Measurements from ENCODE around the gene MORF4L2. TPM values are rescaled to one million over a fixed set of nuclear protein-coding genes. Genes with fewer than 3 reads are reported as not detected.
"Not testable (repeated sequence)": the region's sequence is repeated elsewhere in the genome, so short reads cannot be mapped to it uniquely, and the experiment has no call there.

Gene MORF4L2
- total RNA-seq, 4 donors from 2014 or later, result 150 to 203 (median 193) TPM

DNA sequence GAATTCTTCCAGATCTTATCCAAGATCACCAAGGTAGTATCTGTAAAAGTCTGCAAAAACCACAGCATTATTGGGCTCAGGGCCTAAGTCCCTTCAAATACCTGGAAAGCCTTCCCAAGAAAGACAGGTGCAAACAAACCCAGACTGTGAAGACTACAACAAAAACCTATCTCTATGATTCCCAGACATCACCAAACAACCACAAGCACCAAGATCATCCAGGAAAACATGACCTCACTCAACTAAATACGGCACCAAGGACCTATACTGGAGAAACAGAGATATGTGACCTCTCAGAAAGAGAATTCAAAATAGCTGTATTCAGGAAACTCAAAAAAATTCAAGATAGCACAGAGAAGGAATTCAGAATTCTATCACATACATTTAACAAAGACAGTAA lies 42.4 kb downstream of the MORF4L2 start:
- H3K4me3 ChIP-seq (ENCODE audit: low read depth, poor library complexity, severe bottlenecking), result no peak overlapping the region
- 68 to 92% methylated on average over 1 of the region's 1 CpG for WGBS, 2 donors
- intact Hi-C loops (cut with DNase I; ENCODE audit: low total_unique reads), result no loop called here
- no peak for DNase-seq (ENCODE audit: low spot score in 2 of 2)
- TF ChIP-seq, protein P1, sequence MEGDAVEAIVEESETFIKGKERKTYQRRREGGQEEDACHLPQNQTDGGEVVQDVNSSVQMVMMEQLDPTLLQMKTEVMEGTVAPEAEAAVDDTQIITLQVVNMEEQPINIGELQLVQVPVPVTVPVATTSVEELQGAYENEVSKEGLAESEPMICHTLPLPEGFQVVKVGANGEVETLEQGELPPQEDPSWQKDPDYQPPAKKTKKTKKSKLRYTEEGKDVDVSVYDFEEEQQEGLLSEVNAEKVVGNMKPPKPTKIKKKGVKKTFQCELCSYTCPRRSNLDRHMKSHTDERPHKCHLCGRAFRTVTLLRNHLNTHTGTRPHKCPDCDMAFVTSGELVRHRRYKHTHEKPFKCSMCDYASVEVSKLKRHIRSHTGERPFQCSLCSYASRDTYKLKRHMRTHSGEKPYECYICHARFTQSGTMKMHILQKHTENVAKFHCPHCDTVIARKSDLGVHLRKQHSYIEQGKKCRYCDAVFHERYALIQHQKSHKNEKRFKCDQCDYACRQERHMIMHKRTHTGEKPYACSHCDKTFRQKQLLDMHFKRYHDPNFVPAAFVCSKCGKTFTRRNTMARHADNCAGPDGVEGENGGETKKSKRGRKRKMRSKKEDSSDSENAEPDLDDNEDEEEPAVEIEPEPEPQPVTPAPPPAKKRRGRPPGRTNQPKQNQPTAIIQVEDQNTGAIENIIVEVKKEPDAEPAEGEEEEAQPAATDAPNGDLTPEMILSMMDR (IDR thresholded peaks at IDR 0.05), result no peak
- TF ChIP-seq POLR2A (IDR thresholded peaks at IDR 0.05), result no peak

DNA sequence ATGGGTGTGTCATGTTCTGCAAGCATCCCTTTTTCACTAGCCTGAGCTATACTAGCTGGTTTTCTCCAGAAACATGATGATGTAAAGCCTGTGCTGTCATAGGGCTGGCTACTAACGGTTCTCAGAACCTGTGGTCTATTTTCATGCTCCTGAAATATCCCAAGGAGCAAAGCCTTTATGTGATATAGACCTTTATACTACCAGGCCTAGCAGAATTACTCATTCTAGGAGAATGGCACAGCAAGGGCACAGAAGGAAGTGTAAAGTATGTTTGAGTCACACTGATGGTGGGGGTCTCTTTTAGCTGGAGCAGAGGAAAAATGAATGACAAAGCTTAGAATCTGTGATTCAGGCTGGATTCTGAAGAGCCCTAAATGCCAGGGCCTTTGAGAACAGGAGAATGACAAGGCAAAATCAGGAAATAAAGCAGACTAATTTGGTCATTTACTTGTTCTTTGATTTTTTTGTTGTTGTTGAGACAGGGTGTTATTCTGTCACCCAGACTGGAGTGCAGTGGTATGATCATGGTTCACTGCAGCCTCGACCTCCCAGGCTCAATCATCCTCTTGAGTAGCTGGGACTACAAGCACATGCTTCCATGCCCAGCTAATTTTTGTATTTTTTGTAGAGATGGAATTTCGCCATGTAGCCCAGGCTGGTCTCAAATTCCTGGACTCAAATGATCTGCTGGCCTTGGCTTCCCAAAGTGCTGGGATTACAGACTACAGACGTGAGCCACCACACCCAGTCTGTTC lies 45.9 kb downstream of the MORF4L2 start:
- DNase-seq (ENCODE audit: low spot score in 2 of 2), result no peak
- H3K4me3 ChIP-seq (ENCODE audit: low read depth, poor library complexity, severe bottlenecking), result no peak overlapping the region
- WGBS, 2 donors, result 57 to 81% methylated on average over 4 of the region's 4 CpGs
- intact Hi-C loops (cut with DNase I; ENCODE audit: low total_unique reads), result no loop called here
- TF ChIP-seq POLR2A (IDR thresholded peaks at IDR 0.05), result no peak
- TF ChIP-seq, protein P1 (IDR thresholded peaks at IDR 0.05), result no peak

DNA sequence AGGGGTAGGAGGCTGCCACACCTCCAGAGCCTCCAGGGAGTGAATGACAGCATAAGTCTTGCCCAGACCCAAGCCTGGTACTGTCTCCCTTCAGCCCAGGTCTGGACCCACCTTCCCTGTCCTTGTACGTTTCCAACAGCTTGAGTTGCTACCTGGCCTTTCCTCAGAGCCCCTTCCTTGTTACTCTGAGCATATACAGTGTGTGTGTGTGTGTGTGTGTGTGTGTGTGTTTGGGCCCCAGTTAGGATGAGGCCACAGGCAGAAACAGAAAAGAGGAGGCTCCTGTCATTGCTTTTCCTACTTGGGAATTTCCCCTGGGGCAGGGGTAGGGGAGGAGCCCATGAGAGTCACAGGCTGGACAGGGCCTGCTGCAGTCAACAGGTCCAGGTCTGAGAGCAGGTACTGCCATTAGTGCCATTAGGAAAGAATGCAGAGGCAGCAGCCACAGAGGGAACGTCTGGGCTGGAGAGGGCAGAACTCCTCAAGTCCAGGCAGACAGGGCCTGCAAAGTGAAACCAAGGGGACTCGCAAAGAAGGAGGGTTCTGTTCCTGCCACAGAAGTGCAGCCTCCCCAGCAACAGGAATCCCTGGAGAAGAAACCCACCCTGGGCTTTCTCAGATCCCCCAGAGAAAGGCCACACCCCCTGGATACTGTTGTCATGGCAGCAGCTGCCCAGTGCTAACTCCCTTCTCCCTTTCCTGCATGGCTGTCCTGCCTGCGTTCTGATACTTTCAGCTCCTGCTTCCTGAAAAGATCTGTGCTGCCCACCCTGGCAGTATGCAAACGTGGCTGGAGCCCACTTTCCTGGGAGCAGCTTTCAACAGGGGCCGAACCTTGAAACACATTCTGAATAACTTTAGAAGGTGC lies 47.8 kb downstream of the MORF4L2 start:
- DNase-seq (ENCODE audit: low spot score in 2 of 2); intact Hi-C loops (cut with DNase I; ENCODE audit: low total_unique reads); H3K4me3 ChIP-seq (ENCODE audit: low read depth, poor library complexity, severe bottlenecking): not testable (repeated sequence)
- 46 to 68% methylated on average over 4 to 6 of the region's 6 CpGs for whole genome bisulfite sequencing, 2 donors

DNA sequence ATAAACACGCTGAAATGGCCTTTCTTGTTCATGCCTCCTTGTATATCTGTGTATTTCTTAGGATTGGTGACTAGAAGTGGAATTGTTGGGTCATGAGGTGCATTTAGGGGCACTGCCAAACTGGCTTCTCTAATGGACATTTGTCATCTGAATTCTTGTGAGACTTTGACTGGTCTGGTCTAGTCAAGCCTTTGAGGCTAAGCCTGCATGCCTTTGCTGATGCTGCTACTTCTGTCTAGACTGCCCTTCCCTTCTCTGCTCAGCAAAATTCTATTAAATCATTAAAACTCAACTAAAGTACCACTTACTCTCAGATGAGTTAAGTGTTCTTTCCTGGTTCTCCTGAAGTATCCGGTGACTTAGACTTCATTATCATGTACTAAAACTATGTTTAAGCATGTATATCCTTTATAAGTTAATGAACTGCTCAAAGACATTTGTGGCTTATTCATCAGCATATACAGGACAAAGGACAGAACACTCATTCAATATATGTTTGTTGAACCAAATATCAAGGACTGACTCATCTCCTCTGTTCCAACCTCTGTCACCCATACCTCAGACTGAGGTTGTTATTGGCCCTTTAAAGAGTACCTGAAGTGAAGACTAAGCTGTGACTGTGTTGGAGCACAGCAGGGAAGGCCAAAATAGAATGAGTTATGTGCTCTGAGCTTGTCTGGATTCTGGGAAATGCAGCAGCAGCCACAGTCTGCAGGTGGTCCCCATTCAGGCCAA lies 48.7 kb downstream of the MORF4L2 start:
- no peak for DNase-seq (ENCODE audit: low spot score in 2 of 2)
- 68 to 91% methylated on average over 2 of the region's 2 CpGs for WGBS, 2 donors
- intact Hi-C loops (cut with DNase I; ENCODE audit: low total_unique reads), result no loop called here
- no peak overlapping the region for H3K4me3 ChIP-seq (ENCODE audit: low read depth, poor library complexity, severe bottlenecking)
- no peak for TF ChIP-seq POLR2A (IDR thresholded peaks at IDR 0.05)
- TF ChIP-seq, protein P1 (IDR thresholded peaks at IDR 0.05), result no peak

- no peak overlapping the region for H3K4me3 ChIP-seq (ENCODE audit: low read depth, poor library complexity, severe bottlenecking)
- TF ChIP-seq POLR2A (IDR thresholded peaks at IDR 0.05), result no peak
- TF ChIP-seq, protein P1 (IDR thresholded peaks at IDR 0.05), result no peak
- WGBS, 2 donors, result 55 to 87% methylated on average over 2 of the region's 2 CpGs
- DNase-seq (ENCODE audit: low spot score in 2 of 2), result no peak
- intact Hi-C loops (cut with DNase I; ENCODE audit: low total_unique reads), result no loop called here
Measured at GRCh38 chrX:103635436-103635835, 51.1 kb downstream of the MORF4L2 start.

DNA sequence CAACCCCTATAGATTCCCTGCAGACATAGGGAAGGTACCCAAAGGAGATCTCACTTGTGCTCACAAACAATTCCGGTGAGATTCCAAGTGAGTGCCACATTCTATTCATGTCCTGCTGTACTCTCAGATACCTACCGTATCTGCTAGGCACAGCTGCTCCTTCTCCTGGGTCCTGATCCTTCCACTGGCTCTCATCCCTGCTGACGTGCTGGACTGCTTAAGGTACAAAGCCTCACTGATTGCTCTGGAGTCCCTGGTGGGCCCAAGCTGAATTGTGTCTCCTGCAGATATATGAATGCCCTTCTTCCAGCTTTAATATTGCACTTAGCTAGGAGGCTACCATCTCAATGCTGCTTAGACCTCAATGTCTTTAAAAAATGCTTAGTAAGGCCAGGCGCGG lies 55.4 kb downstream of the MORF4L2 start:
- WGBS, 2 donors, result 89 to 98% methylated on average over 5 of the region's 5 CpGs
- no peak for DNase-seq (ENCODE audit: low spot score in 2 of 2)
- TF ChIP-seq, protein P1 (IDR thresholded peaks at IDR 0.05), result no peak
- no peak for TF ChIP-seq POLR2A (IDR thresholded peaks at IDR 0.05)
- no peak overlapping the region for H3K4me3 ChIP-seq (ENCODE audit: low read depth, poor library complexity, severe bottlenecking)
- intact Hi-C loops (cut with DNase I; ENCODE audit: low total_unique reads), result no loop called here
